ENCODE data around the gene UGT1A8.

UGT1A8 gene

GRCh38 chr2:233658610-233659009 is 41.2 kb downstream of the UGT1A8 start:
- no peak overlapping the region for H3K18ac ChIP-seq (ENCODE audit: low read length)
- no peak overlapping the region for H2BK120ac ChIP-seq (ENCODE audit: low read depth, low read length)
- H3K27me3 ChIP-seq (ENCODE audit: control insufficient read depth in 3 of 3, insufficient read depth in 3 of 3, low read depth in 1 of 3, low read length in 3 of 3), result no peaks in the 10 kb centered on the region
- no peak overlapping the region for H3K14ac ChIP-seq (ENCODE audit: low read length)
- no peak overlapping the region for H2BK12ac ChIP-seq (ENCODE audit: low read length)
- H3K36me3 ChIP-seq (replicated peaks in 1 of 2; ENCODE audit: control insufficient read depth in 2 of 2, insufficient read depth in 2 of 2, low read length in 2 of 2), result no peaks in the 10 kb centered on the region
- no peak overlapping the region for H4K8ac ChIP-seq (ENCODE audit: low read depth, low read length)
- H2AFZ ChIP-seq (ENCODE audit: low read length), result no peak overlapping the region
- no peak overlapping the region for H2AK5ac ChIP-seq (ENCODE audit: low read depth, low read length)
- H3K23ac ChIP-seq (ENCODE audit: low read depth, low read length, poor library complexity), result no peak overlapping the region
- no peak overlapping the region for H4K91ac ChIP-seq (ENCODE audit: low read depth, low read length, poor library complexity)
- H3K79me1 ChIP-seq (ENCODE audit: low read depth, low read length), result no peaks in the 10 kb centered on the region
- H3K4me1 ChIP-seq (ENCODE audit: control insufficient read depth in 2 of 2, insufficient read depth in 1 of 2, low read depth in 1 of 2, low read length in 2 of 2), result no peaks in the 10 kb centered on the region
- no peak overlapping the region for H2BK5ac ChIP-seq (ENCODE audit: low read length)
- H2BK15ac ChIP-seq (ENCODE audit: low read length), result no peak overlapping the region
- H3K9me3 ChIP-seq (replicated peaks in 1 of 2; ENCODE audit: control insufficient read depth in 2 of 2, insufficient read depth in 1 of 2, low read depth in 1 of 2, low read length in 2 of 2), result no peaks in the 10 kb centered on the region
- no peak overlapping the region for H3K4me2 ChIP-seq (ENCODE audit: insufficient read depth, low read length, poor library complexity, severe bottlenecking)
- no peak overlapping the region for H3K4ac ChIP-seq (ENCODE audit: low read length)
- no peak overlapping the region for H3K27ac ChIP-seq (replicated peaks; ENCODE audit: low read length)
- no peak overlapping the region for H3K4me3 ChIP-seq (ENCODE audit: low read length in 2 of 2)
- no peak overlapping the region for H3K9ac ChIP-seq (ENCODE audit: low read depth, low read length, poor library complexity)
- no peak for DNase-seq (ENCODE audit: low spot score)

GRCh38 chr2:233663911-233664310 is 46.5 kb downstream of the UGT1A8 start:
- H3K18ac ChIP-seq (ENCODE audit: low read length), result no peak overlapping the region
- no peak overlapping the region for H3K4me2 ChIP-seq (ENCODE audit: insufficient read depth, low read length, poor library complexity, severe bottlenecking)
- H3K4me3 ChIP-seq (ENCODE audit: low read length in 2 of 2), result no peak overlapping the region
- H2BK12ac ChIP-seq (ENCODE audit: low read length), result no peak overlapping the region
- H3K27ac ChIP-seq (replicated peaks; ENCODE audit: low read length), result no peak overlapping the region
- H4K91ac ChIP-seq (ENCODE audit: low read depth, low read length, poor library complexity), result no peak overlapping the region
- H2BK15ac ChIP-seq (ENCODE audit: low read length), result no peak overlapping the region
- H3K9me3 ChIP-seq (replicated peaks in 1 of 2; ENCODE audit: control insufficient read depth in 2 of 2, insufficient read depth in 1 of 2, low read depth in 1 of 2, low read length in 2 of 2), result no peaks in the 10 kb centered on the region
- H2BK5ac ChIP-seq (ENCODE audit: low read length), result no peak overlapping the region
- no peak overlapping the region for H3K4ac ChIP-seq (ENCODE audit: low read length)
- H2AFZ ChIP-seq (ENCODE audit: low read length), result no peak overlapping the region
- no CpG with 5 or more reads among the region's 1 CpG for WGBS, 2 donors (ENCODE audit: extremely low coverage in 2 of 2, insufficient read length in 2 of 2, insufficient replicate concordance in 1 of 2)
- no peak for DNase-seq (ENCODE audit: low spot score)
- H2AK5ac ChIP-seq (ENCODE audit: low read depth, low read length), result no peak overlapping the region
- H3K23ac ChIP-seq (ENCODE audit: low read depth, low read length, poor library complexity), result no peak overlapping the region
- no peak overlapping the region for H4K8ac ChIP-seq (ENCODE audit: low read depth, low read length)
- H3K4me1 ChIP-seq (ENCODE audit: control insufficient read depth in 2 of 2, insufficient read depth in 1 of 2, low read depth in 1 of 2, low read length in 2 of 2), result no peaks in the 10 kb centered on the region
- no peak overlapping the region for H3K9ac ChIP-seq (ENCODE audit: low read depth, low read length, poor library complexity)
- H3K36me3 ChIP-seq (replicated peaks in 1 of 2; ENCODE audit: control insufficient read depth in 2 of 2, insufficient read depth in 2 of 2, low read length in 2 of 2), result no peaks in the 10 kb centered on the region
- H3K14ac ChIP-seq (ENCODE audit: low read length), result no peak overlapping the region
- H2BK120ac ChIP-seq (ENCODE audit: low read depth, low read length), result no peak overlapping the region
- no peaks in the 10 kb centered on the region for H3K27me3 ChIP-seq (ENCODE audit: control insufficient read depth in 3 of 3, insufficient read depth in 3 of 3, low read depth in 1 of 3, low read length in 3 of 3)
- no peaks in the 10 kb centered on the region for H3K79me1 ChIP-seq (ENCODE audit: low read depth, low read length)

GRCh38 chr2:233668605-233669260 is 51.3 kb downstream of the UGT1A8 start:
- no peak overlapping the region for H3K9ac ChIP-seq (ENCODE audit: low read depth, low read length, poor library complexity)
- H2BK12ac ChIP-seq (ENCODE audit: low read length), result no peak overlapping the region
- H2AK5ac ChIP-seq (ENCODE audit: low read depth, low read length), result no peak overlapping the region
- no peaks in the 10 kb centered on the region for H3K27me3 ChIP-seq (ENCODE audit: control insufficient read depth in 3 of 3, insufficient read depth in 3 of 3, low read depth in 1 of 3, low read length in 3 of 3)
- H2BK5ac ChIP-seq (ENCODE audit: low read length), result no peak overlapping the region
- H3K27ac ChIP-seq (replicated peaks; ENCODE audit: low read length), result no peak overlapping the region
- DNase-seq (ENCODE audit: low spot score), result no peak
- no peak overlapping the region for H3K18ac ChIP-seq (ENCODE audit: low read length)
- no peak overlapping the region for H3K14ac ChIP-seq (ENCODE audit: low read length)
- H3K9me3 ChIP-seq (replicated peaks in 1 of 2; ENCODE audit: control insufficient read depth in 2 of 2, insufficient read depth in 1 of 2, low read depth in 1 of 2, low read length in 2 of 2), result no peaks in the 10 kb centered on the region
- H3K79me1 ChIP-seq (ENCODE audit: low read depth, low read length), result no peaks in the 10 kb centered on the region
- H4K91ac ChIP-seq (ENCODE audit: low read depth, low read length, poor library complexity), result no peak overlapping the region
- H3K4me1 ChIP-seq (ENCODE audit: control insufficient read depth in 2 of 2, insufficient read depth in 1 of 2, low read depth in 1 of 2, low read length in 2 of 2), result no peaks in the 10 kb centered on the region
- no peak overlapping the region for H4K8ac ChIP-seq (ENCODE audit: low read depth, low read length)
- H3K36me3 ChIP-seq (replicated peaks in 1 of 2; ENCODE audit: control insufficient read depth in 2 of 2, insufficient read depth in 2 of 2, low read length in 2 of 2), result no peaks in the 10 kb centered on the region
- no peak overlapping the region for H2BK15ac ChIP-seq (ENCODE audit: low read length)
- H3K4me3 ChIP-seq (ENCODE audit: low read length in 2 of 2), result no peak overlapping the region
- H2AFZ ChIP-seq (ENCODE audit: low read length), result no peak overlapping the region
- H3K23ac ChIP-seq (ENCODE audit: low read depth, low read length, poor library complexity), result no peak overlapping the region
- no CpG with 5 or more reads among the region's 4 CpGs for WGBS, 2 donors (ENCODE audit: extremely low coverage in 2 of 2, insufficient read length in 2 of 2, insufficient replicate concordance in 1 of 2)
- H2BK120ac ChIP-seq (ENCODE audit: low read depth, low read length), result no peak overlapping the region
- no peak overlapping the region for H3K4ac ChIP-seq (ENCODE audit: low read length)
- no peak overlapping the region for H3K4me2 ChIP-seq (ENCODE audit: insufficient read depth, low read length, poor library complexity, severe bottlenecking)

GRCh38 chr2:233671290-233672161 is 54.1 kb downstream of the UGT1A8 start, which contains the start of gene UGT1A9:
TSS of gene UGT1A9 (plus strand) at chr2:233671898. CDS start at chr2:233671935, 37 bp downstream.
- Histone ChIP-seq H3K23ac (ENCODE audit: low read depth, low read length, poor library complexity) (no peak within 1 kb of the TSS), H3K18ac (ENCODE audit: low read length) (no peak within 1 kb of the TSS), H3K9me3 (replicated peaks in 1 of 2; ENCODE audit: control insufficient read depth in 2 of 2, insufficient read depth in 1 of 2, low read depth in 1 of 2, low read length in 2 of 2) (no peaks in the 10 kb centered on the region), H2AK5ac (ENCODE audit: low read depth, low read length) (no peak within 1 kb of the TSS), H3K79me1 (ENCODE audit: low read depth, low read length) (no peaks in the 10 kb centered on the region), H4K91ac (ENCODE audit: low read depth, low read length, poor library complexity) (no peak within 1 kb of the TSS), H3K36me3 (replicated peaks in 1 of 2; ENCODE audit: control insufficient read depth in 2 of 2, insufficient read depth in 2 of 2, low read length in 2 of 2) (no peaks in the 10 kb centered on the region), H3K9ac (ENCODE audit: low read depth, low read length, poor library complexity) (no peak within 1 kb of the TSS), H3K4me1 (ENCODE audit: control insufficient read depth in 2 of 2, insufficient read depth in 1 of 2, low read depth in 1 of 2, low read length in 2 of 2) (no peaks in the 10 kb centered on the region), H3K27me3 (ENCODE audit: control insufficient read depth in 3 of 3, insufficient read depth in 3 of 3, low read depth in 1 of 3, low read length in 3 of 3) (no peaks in the 10 kb centered on the region), H3K4ac (ENCODE audit: low read length) (no peak within 1 kb of the TSS), H2BK5ac (ENCODE audit: low read length) (no peak within 1 kb of the TSS), H3K4me2 (ENCODE audit: insufficient read depth, low read length, poor library complexity, severe bottlenecking) (no peak within 1 kb of the TSS), H2BK12ac (ENCODE audit: low read length) (no peak within 1 kb of the TSS), H3K14ac (ENCODE audit: low read length) (no peak within 1 kb of the TSS), H4K8ac (ENCODE audit: low read depth, low read length) (no peak within 1 kb of the TSS), H2AFZ (ENCODE audit: low read length) (no peak within 1 kb of the TSS), H3K27ac (replicated peaks; ENCODE audit: low read length) (no peak within 1 kb of the TSS), H2BK15ac (ENCODE audit: low read length) (no peak within 1 kb of the TSS), H2BK120ac (ENCODE audit: low read depth, low read length) (no peak within 1 kb of the TSS), H3K4me3 (ENCODE audit: low read length in 2 of 2) (no peak within 1 kb of the TSS)
- DNase-seq (ENCODE audit: low spot score), result no peak
- no CpG with 5 or more reads among the region's 5 CpGs for WGBS, 2 donors (ENCODE audit: extremely low coverage in 2 of 2, insufficient read length in 2 of 2, insufficient replicate concordance in 1 of 2)

Data from neuronal stem cell (in vitro differentiated cells).